Activated naive CD8-positive, alpha-beta T cell (primary cell): ENCODE data around the gene NFE2L2.
"Not testable (repeated sequence)": the region's sequence is repeated elsewhere in the genome, so short reads cannot be mapped to it uniquely, and the experiment has no call there.

Experiments
- H3K27ac Mint-ChIP-seq: one replicate; pipeline ENCODE4 v1.8.0; 2021; ENCODE audit warnings: mixed read lengths
- H3K27me3 Mint-ChIP-seq: one replicate; pipeline ENCODE4 v1.8.0; 2021; ENCODE audit warnings: mixed read lengths
- H3K36me3 Mint-ChIP-seq: one replicate; pipeline ENCODE4 v1.8.0; 2021; ENCODE audit warnings: mixed read lengths
- H3K4me1 Mint-ChIP-seq: one replicate; pipeline ENCODE4 v1.8.0; 2021; ENCODE audit warnings: low read depth, mixed read lengths
- H3K4me3 Mint-ChIP-seq: one replicate; pipeline ENCODE4 v1.8.0; 2021; ENCODE audit warnings: mild to moderate bottlenecking, mixed read lengths
- H3K9me3 Mint-ChIP-seq: one replicate; pipeline ENCODE4 v1.8.0; 2021; ENCODE audit warnings: low read depth, mixed read lengths

The NFE2L2 gene

GRCh38 chr2:177268187-177268871 is 3.8 kb upstream of the NFE2L2 start:
- Mint-ChIP-seq H3K36me3 (no peaks in the 10 kb centered on the region), H3K4me3 (no peak overlapping the region), H3K9me3 (no peaks in the 10 kb centered on the region), H3K4me1 (peaks cover 37% of the 10 kb centered on the region), H3K27me3 (no peaks in the 10 kb centered on the region), H3K27ac (no peak overlapping the region)

DNA sequence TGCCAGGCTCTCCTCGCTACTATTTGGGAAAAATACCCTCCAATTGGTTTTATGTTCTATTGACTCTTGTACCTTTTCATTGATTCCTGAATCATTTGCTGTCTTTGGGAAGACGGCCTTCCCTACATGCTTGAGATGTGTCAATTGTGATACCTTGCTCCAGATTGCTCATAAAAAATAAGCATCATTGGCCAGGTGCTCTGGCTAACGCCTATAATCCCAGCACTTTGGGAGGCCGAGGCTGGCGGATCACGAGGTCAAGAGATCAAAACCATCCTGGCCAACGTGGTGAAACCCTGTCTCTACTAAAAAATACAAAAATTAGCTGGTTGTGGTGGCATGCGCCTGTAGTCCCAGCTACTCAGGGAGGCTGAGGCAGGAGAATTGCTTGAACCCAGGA is 2.4 kb upstream of the NFE2L2 start:
- H3K36me3 Mint-ChIP-seq, H3K27ac Mint-ChIP-seq, H3K27me3 Mint-ChIP-seq, H3K4me3 Mint-ChIP-seq, H3K9me3 Mint-ChIP-seq: not testable (repeated sequence)
- H3K4me1 Mint-ChIP-seq: peaks cover 34% of the 10 kb centered on the region

- Mint-ChIP-seq H3K36me3 (peaks cover 6% of the 10 kb centered on the region), H3K27me3 (no peaks in the 10 kb centered on the region), H3K4me3 (peak overlapping the region; percentile 93), H3K9me3 (no peaks in the 10 kb centered on the region), H3K4me1 (peaks cover 42% of the 10 kb centered on the region), H3K27ac (peak overlapping the region; percentile 98)
Measured at GRCh38 chr2:177265824-177266817, 1.6 kb upstream of the NFE2L2 start.

- no peaks in the 10 kb centered on the region for H3K9me3 Mint-ChIP-seq
- H3K27me3 Mint-ChIP-seq: no peaks in the 10 kb centered on the region
- H3K4me3 Mint-ChIP-seq: peak overlapping the region; percentile 32
- peaks cover 52% of the 10 kb centered on the region for H3K4me1 Mint-ChIP-seq
- no peak overlapping the region for H3K27ac Mint-ChIP-seq
- peaks cover 6% of the 10 kb centered on the region for H3K36me3 Mint-ChIP-seq
Measured at GRCh38 chr2:177264209-177264692, 276 bp downstream of the NFE2L2 start.

GRCh38 chr2:177263451-177264208 is 897 bp downstream of the NFE2L2 start:
- peaks cover 58% of the 10 kb centered on the region for H3K4me1 Mint-ChIP-seq
- H3K27me3 Mint-ChIP-seq: no peaks in the 10 kb centered on the region

DNA sequence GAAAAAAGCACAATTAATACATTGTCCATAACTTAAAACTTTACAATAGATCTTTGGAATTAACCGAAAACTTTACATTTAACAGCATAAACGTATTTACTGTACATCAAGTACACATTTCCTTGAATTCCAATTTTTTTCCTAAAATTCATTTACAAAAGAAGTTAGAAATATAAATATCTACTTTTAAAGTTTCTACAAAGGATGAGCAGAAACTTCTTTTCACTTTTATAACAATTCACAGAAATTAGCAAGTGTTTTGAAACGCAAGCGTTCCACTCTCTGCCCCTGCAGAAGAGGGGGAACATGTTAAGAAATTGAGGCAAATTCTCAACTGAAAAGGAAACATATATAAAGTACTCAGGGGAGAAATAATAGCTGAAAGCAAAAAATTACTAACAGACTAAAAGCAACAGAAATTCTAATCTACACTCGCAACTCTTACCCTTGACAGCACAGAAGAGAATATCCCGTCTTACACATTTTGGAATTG is 1.5 kb downstream of the NFE2L2 start:
- Mint-ChIP-seq H3K27ac (peak overlapping the region; percentile 99), H3K4me3 (peak overlapping the region; percentile 96), H3K36me3 (peaks cover 10% of the 10 kb centered on the region), H3K9me3 (no peaks in the 10 kb centered on the region), H3K27me3 (no peaks in the 10 kb centered on the region), H3K4me1 (peaks cover 65% of the 10 kb centered on the region)

More at GRCh38 chr2:177263451-177264208, 897 bp downstream of the NFE2L2 start:
- Mint-ChIP-seq H3K27ac (peak overlapping the region; percentile 99), H3K36me3 (peaks cover 6% of the 10 kb centered on the region), H3K9me3 (no peaks in the 10 kb centered on the region), H3K4me3 (peak overlapping the region; percentile 96)

GRCh38 chr2:177262092-177262491 is 2.4 kb downstream of the NFE2L2 start:
- H3K27ac Mint-ChIP-seq: peak overlapping the region; percentile 99
- H3K4me1 Mint-ChIP-seq: peaks cover 67% of the 10 kb centered on the region

DNA sequence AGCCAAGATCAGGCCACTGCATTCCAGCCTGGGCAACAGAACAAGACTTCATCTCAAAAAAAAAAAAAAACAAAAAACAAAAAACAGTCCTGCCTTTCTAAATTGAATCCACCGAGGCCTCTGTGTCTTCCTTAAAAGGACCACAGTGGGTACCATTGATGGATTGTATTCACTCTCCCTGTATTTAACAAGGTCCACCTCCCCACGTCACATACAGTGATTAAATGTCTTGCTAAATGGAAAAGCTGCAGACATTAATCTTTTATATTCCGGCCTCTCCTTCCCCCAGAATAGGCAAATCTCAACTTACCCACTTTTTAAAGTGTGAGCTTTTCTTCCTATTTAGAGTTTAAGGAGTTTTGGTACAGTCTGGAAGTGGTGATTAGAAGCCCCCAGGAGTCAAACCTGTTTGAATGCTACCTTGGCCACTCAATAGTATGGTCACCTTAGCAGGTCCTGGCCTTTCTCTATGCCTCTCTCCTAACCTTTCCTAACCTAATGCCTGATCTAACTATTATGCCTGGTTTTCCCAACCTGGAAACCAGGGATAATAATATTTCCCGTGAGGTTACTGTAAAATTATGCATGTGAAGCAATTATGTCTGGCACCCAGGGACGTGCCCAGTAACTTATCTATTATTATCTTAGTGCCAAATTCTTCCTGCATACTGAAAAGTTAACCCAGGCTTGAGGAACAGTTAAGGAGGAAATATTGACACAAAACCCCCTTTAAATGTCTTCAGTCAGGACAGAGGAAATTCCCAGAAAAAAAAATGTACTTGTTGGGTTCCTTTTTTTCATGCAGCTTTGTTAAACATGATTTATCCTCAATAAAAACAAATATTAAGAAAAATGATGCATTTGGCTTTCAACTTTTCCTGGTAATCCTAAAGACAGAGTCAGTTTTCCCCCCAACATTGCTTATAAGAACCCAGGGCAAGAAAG is 3.1 kb downstream of the NFE2L2 start:
- Mint-ChIP-seq H3K4me3 (peak overlapping the region; percentile 96), H3K27me3 (no peaks in the 10 kb centered on the region), H3K27ac (peak overlapping the region; percentile 99), H3K4me1 (peaks cover 67% of the 10 kb centered on the region), H3K36me3 (peaks cover 11% of the 10 kb centered on the region), H3K9me3 (no peaks in the 10 kb centered on the region)

More at GRCh38 chr2:177262092-177262491, 2.4 kb downstream of the NFE2L2 start:
- H3K9me3 Mint-ChIP-seq: no peaks in the 10 kb centered on the region
- H3K4me3 Mint-ChIP-seq: peak overlapping the region; percentile 96
- H3K27me3 Mint-ChIP-seq: no peaks in the 10 kb centered on the region
- peaks cover 11% of the 10 kb centered on the region for H3K36me3 Mint-ChIP-seq

DNA sequence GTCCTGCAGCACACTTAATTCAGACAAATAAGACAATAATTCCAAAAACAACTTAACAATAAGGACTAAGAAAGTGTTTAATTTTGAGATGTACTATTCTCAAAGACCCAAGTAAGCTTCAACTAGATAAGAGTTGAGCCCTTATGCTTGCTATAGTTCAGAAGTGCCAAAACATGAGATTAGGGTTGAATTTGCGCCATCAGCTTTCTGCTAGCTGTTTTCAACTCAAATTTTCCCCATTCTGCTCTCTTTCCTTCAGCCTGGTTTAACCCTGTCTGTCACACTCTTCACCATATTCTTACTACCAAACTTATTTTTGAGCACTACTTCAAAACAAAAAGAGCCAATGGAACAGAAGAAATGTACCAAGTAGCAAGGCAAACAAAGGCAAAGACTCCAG is 4.1 kb downstream of the NFE2L2 start:
- Mint-ChIP-seq H3K9me3 (no peaks in the 10 kb centered on the region), H3K4me1 (peaks cover 65% of the 10 kb centered on the region), H3K4me3 (peak overlapping the region; percentile 96), H3K36me3 (peaks cover 11% of the 10 kb centered on the region), H3K27ac (peak overlapping the region; percentile 76), H3K27me3 (no peaks in the 10 kb centered on the region)

- H3K36me3 Mint-ChIP-seq: peaks cover 15% of the 10 kb centered on the region
- H3K27ac Mint-ChIP-seq: peak overlapping the region; percentile 66
- H3K4me1 Mint-ChIP-seq: peaks cover 84% of the 10 kb centered on the region
- no peaks in the 10 kb centered on the region for H3K27me3 Mint-ChIP-seq
- H3K9me3 Mint-ChIP-seq: no peaks in the 10 kb centered on the region
- peak overlapping the region; percentile 54 for H3K4me3 Mint-ChIP-seq
Measured at GRCh38 chr2:177258059-177258458, 6.5 kb downstream of the NFE2L2 start.

DNA sequence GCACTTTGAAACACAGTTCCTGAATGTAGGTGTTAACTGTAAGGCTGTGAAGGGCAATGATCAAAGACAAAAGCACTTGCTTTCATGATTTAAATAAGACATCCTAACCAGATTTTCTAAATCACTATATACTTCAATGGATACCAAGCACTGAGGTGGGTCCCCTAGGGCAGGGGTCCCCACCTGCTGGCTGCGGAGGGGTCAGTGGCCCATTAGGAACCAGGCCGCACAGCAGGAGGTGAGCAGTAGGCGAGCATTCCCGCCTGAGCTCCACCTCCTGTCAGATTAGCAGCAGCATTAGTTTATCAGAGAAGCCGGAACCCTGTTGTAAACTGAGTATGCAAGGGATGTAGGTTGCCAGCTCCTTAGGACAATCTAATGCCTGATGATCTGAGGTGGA is 7.1 kb downstream of the NFE2L2 start:
- peak overlapping the region; percentile 59 for H3K4me3 Mint-ChIP-seq
- peak overlapping the region; percentile 72 for H3K27ac Mint-ChIP-seq
- H3K9me3 Mint-ChIP-seq: no peaks in the 10 kb centered on the region
- peaks cover 90% of the 10 kb centered on the region for H3K4me1 Mint-ChIP-seq
- H3K36me3 Mint-ChIP-seq: peaks cover 18% of the 10 kb centered on the region
- H3K27me3 Mint-ChIP-seq: no peaks in the 10 kb centered on the region

GRCh38 chr2:177256695-177257094 is 7.8 kb downstream of the NFE2L2 start:
- H3K27ac Mint-ChIP-seq: peak overlapping the region; percentile 72
- H3K4me3 Mint-ChIP-seq: peak overlapping the region; percentile 59
- peaks cover 14% of the 10 kb centered on the region for H3K36me3 Mint-ChIP-seq
- no peaks in the 10 kb centered on the region for H3K27me3 Mint-ChIP-seq
- H3K4me1 Mint-ChIP-seq: peaks cover 90% of the 10 kb centered on the region
- H3K9me3 Mint-ChIP-seq: no peaks in the 10 kb centered on the region

- H3K9me3 Mint-ChIP-seq: no peaks in the 10 kb centered on the region
- H3K27me3 Mint-ChIP-seq: no peaks in the 10 kb centered on the region
- peaks cover 88% of the 10 kb centered on the region for H3K4me1 Mint-ChIP-seq
- H3K27ac Mint-ChIP-seq: peak overlapping the region; percentile 62
- peaks cover 16% of the 10 kb centered on the region for H3K36me3 Mint-ChIP-seq
- peak overlapping the region; percentile 59 for H3K4me3 Mint-ChIP-seq
Measured at GRCh38 chr2:177256026-177256425, 8.5 kb downstream of the NFE2L2 start.
